ENCODE measurements around the gene RHBDF2.
"Not testable (repeated sequence)": the region's sequence is repeated elsewhere in the genome, so short reads cannot be mapped to it uniquely, and the experiment has no call there.

The RHBDF2 gene

GRCh38 chr17:76519048-76519966 is 18.1 kb upstream of the RHBDF2 start:
- Histone ChIP-seq H3K4me3 (ENCODE audit: low read depth, low read length) (no peak overlapping the region), H3K79me2 (no peaks in the 10 kb centered on the region), H3K27ac (no peak overlapping the region), H3K27me3 (ENCODE audit: control insufficient read depth, insufficient read depth, low read length) (no peaks in the 10 kb centered on the region), H2AFZ (no peak overlapping the region), H3K36me3 (ENCODE audit: control insufficient read depth, insufficient read depth, low read length) (no peaks in the 10 kb centered on the region), H3K9ac (no peak overlapping the region), H3K4me2 (ENCODE audit: low read length) (no peak overlapping the region), H3K4me1 (peaks cover 4% of the 10 kb centered on the region), H3K9me3 (ENCODE audit: control insufficient read depth, low read length) (no peaks in the 10 kb centered on the region)
- TF ChIP-seq, protein P1, sequence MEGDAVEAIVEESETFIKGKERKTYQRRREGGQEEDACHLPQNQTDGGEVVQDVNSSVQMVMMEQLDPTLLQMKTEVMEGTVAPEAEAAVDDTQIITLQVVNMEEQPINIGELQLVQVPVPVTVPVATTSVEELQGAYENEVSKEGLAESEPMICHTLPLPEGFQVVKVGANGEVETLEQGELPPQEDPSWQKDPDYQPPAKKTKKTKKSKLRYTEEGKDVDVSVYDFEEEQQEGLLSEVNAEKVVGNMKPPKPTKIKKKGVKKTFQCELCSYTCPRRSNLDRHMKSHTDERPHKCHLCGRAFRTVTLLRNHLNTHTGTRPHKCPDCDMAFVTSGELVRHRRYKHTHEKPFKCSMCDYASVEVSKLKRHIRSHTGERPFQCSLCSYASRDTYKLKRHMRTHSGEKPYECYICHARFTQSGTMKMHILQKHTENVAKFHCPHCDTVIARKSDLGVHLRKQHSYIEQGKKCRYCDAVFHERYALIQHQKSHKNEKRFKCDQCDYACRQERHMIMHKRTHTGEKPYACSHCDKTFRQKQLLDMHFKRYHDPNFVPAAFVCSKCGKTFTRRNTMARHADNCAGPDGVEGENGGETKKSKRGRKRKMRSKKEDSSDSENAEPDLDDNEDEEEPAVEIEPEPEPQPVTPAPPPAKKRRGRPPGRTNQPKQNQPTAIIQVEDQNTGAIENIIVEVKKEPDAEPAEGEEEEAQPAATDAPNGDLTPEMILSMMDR (IDR thresholded peaks at IDR 0.05): no peak

GRCh38 chr17:76517638-76518038 is 16.4 kb upstream of the RHBDF2 start:
- Histone ChIP-seq H3K27ac (no peak overlapping the region), H2AFZ (no peak overlapping the region), H3K9me3 (ENCODE audit: control insufficient read depth, low read length) (no peaks in the 10 kb centered on the region), H3K27me3 (ENCODE audit: control insufficient read depth, insufficient read depth, low read length) (no peaks in the 10 kb centered on the region), H3K4me1 (no peaks in the 10 kb centered on the region), H3K36me3 (ENCODE audit: control insufficient read depth, insufficient read depth, low read length) (no peaks in the 10 kb centered on the region), H3K9ac (no peak overlapping the region), H3K4me3 (ENCODE audit: low read depth, low read length) (no peak overlapping the region), H3K79me2 (no peaks in the 10 kb centered on the region), H3K4me2 (ENCODE audit: low read length) (no peak overlapping the region)
- TF ChIP-seq, protein P1 (IDR thresholded peaks at IDR 0.05): no peak

GRCh38 chr17:76515274-76515949 is 14.2 kb upstream of the RHBDF2 start:
- H3K9ac ChIP-seq: no peak overlapping the region
- TF ChIP-seq, protein P1 (IDR thresholded peaks at IDR 0.05): no peak

GRCh38 chr17:76514355-76514754 is 13.1 kb upstream of the RHBDF2 start:
- H3K36me3 ChIP-seq (ENCODE audit: control insufficient read depth, insufficient read depth, low read length); H3K4me2 ChIP-seq (ENCODE audit: low read length); H3K27ac ChIP-seq; H3K9ac ChIP-seq; H3K27me3 ChIP-seq (ENCODE audit: control insufficient read depth, insufficient read depth, low read length); H3K9me3 ChIP-seq (ENCODE audit: control insufficient read depth, low read length); H3K4me3 ChIP-seq (ENCODE audit: low read depth, low read length); H2AFZ ChIP-seq; H3K4me1 ChIP-seq; H3K79me2 ChIP-seq: not testable (repeated sequence)

More at GRCh38 chr17:76515274-76515949, 14.2 kb upstream of the RHBDF2 start:
- H3K27me3 ChIP-seq (ENCODE audit: control insufficient read depth, insufficient read depth, low read length): no peaks in the 10 kb centered on the region
- no peak overlapping the region for H3K4me2 ChIP-seq (ENCODE audit: low read length)
- no peaks in the 10 kb centered on the region for H3K36me3 ChIP-seq (ENCODE audit: control insufficient read depth, insufficient read depth, low read length)
- peak overlapping the region; percentile 6 for H2AFZ ChIP-seq
- no peaks in the 10 kb centered on the region for H3K4me1 ChIP-seq
- peak overlapping the region; percentile 0 for H3K27ac ChIP-seq
- H3K4me3 ChIP-seq (ENCODE audit: low read depth, low read length): no peak overlapping the region
- H3K79me2 ChIP-seq: no peaks in the 10 kb centered on the region
- H3K9me3 ChIP-seq (ENCODE audit: control insufficient read depth, low read length): no peaks in the 10 kb centered on the region

- no peaks in the 10 kb centered on the region for H3K79me2 ChIP-seq
- H3K4me3 ChIP-seq (ENCODE audit: low read depth, low read length): no peak overlapping the region
- H3K4me2 ChIP-seq (ENCODE audit: low read length): no peak overlapping the region
- TF ChIP-seq, protein P1 (IDR thresholded peaks at IDR 0.05): no peak
- no peaks in the 10 kb centered on the region for H3K4me1 ChIP-seq
- no peak overlapping the region for H3K9ac ChIP-seq
- no peak overlapping the region for H2AFZ ChIP-seq
- no peaks in the 10 kb centered on the region for H3K27me3 ChIP-seq (ENCODE audit: control insufficient read depth, insufficient read depth, low read length)
- H3K9me3 ChIP-seq (ENCODE audit: control insufficient read depth, low read length): no peaks in the 10 kb centered on the region
- no peak overlapping the region for H3K27ac ChIP-seq
- no peaks in the 10 kb centered on the region for H3K36me3 ChIP-seq (ENCODE audit: control insufficient read depth, insufficient read depth, low read length)
Observed at GRCh38 chr17:76513306-76513692, 12.1 kb upstream of the RHBDF2 start.
